ENCODE data around the gene SUGCT.

DNA sequence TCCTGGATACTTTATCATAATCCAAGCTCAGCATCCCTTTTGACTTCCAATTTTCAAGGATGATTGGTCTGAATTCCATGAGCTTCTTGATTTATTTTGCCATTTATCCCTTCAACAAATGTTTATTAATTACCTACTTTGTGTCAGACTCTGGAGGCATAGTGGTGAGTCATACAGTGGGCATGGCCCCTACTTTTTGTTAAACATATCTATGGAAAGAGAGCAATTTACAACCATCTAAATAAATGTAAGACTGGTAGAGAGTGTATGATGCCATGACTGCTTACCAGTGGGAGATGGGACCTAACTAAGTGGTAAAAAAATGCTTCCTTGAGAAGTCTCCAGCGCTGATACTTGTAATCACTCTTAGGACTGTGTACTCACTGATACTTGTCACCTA is 286.6 kb downstream of the SUGCT start:
- TF ChIP-seq, protein P1, sequence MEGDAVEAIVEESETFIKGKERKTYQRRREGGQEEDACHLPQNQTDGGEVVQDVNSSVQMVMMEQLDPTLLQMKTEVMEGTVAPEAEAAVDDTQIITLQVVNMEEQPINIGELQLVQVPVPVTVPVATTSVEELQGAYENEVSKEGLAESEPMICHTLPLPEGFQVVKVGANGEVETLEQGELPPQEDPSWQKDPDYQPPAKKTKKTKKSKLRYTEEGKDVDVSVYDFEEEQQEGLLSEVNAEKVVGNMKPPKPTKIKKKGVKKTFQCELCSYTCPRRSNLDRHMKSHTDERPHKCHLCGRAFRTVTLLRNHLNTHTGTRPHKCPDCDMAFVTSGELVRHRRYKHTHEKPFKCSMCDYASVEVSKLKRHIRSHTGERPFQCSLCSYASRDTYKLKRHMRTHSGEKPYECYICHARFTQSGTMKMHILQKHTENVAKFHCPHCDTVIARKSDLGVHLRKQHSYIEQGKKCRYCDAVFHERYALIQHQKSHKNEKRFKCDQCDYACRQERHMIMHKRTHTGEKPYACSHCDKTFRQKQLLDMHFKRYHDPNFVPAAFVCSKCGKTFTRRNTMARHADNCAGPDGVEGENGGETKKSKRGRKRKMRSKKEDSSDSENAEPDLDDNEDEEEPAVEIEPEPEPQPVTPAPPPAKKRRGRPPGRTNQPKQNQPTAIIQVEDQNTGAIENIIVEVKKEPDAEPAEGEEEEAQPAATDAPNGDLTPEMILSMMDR (IDR thresholded peaks at IDR 0.05; ENCODE audit: low read depth, low read length) = no peak
- no peak for TF ChIP-seq EZH2phosphoT487 (IDR thresholded peaks at IDR 0.05; ENCODE audit: low read depth)
